PC-3 (cell line): Measurements from ENCODE around the gene RNH1. TPM values are rescaled to one million over a fixed set of nuclear protein-coding genes. Genes with fewer than 3 reads are reported as not detected.

Experiments
- ATAC-seq: fragments of 200-7000 bp; cut with Tn5 transposase; 2 replicates; pipeline ENCODE4 v1.9.1; 2020; ENCODE audit warnings: mild to moderate bottlenecking, moderate library complexity
- BruUV-seq: library from RNA; stranded (reverse); fragments of 400-500 nt; replicated peaks from 2 replicates; lab custom pipeline; 2021; lab: Mats Ljungman, UMichigan
- CTCF ChIA-PET: fragments of 300-600 bp; sonication (Branson Sonifier 250); formaldehyde crosslinking; loops from one replicate; lab custom pipeline; 2022; ENCODE audit warnings: antibody characterized with exemption; lab: Charles Lee
- POLR2A ChIA-PET: fragments of 300-600 bp; sonication (Branson Sonifier 250); formaldehyde crosslinking; loops from one replicate; lab custom pipeline; 2022; ENCODE audit warnings: antibody characterized with exemption; ENCODE audit not compliant: unreplicated experiment; lab: Charles Lee
- DNase-seq: peaks from one replicate; pipeline ENCODE4 v3.0.0-alpha.2; 2015
- H2AFZ ChIP-seq: fragments of 300-600 bp; sonication (generic); 2 replicates; pipeline ENCODE4 v1.6.0; 2016; ENCODE audit warnings: antibody characterized with exemption, low read length
- H3F3A ChIP-seq: fragments of 300-600 bp; sonication (generic); one replicate; pipeline ENCODE4 v1.6.0; 2017; ENCODE audit warnings: antibody characterized with exemption, low read length, control low read depth, mild to moderate bottlenecking; ENCODE audit not compliant: unreplicated experiment
- H3K27ac ChIP-seq: fragments of 300-600 bp; sonication (generic); 2 replicates; pipeline ENCODE4 v1.5.1; 2016; ENCODE audit warnings: mild to moderate bottlenecking, low read length
- H3K27me3 ChIP-seq: fragments of 300-600 bp; sonication (generic); 2 replicates; pipeline ENCODE4 v1.6.1; 2016; ENCODE audit warnings: low read length, mixed read lengths
- H3K36me3 ChIP-seq: fragments of 300-600 bp; sonication (generic); 2 replicates; pipeline ENCODE4 v1.6.1; 2016; ENCODE audit warnings: low read depth, mixed run types, low read length, mixed read lengths
- H3K4me1 ChIP-seq: fragments of 300-600 bp; sonication (generic); 2 replicates; pipeline ENCODE4 v1.5.1; 2016; ENCODE audit warnings: low read length; ENCODE audit not compliant: insufficient read depth
- H3K4me2 ChIP-seq: fragments of 300-600 bp; sonication (generic); 2 replicates; pipeline ENCODE4 v1.6.0; 2016; ENCODE audit warnings: low read length
- H3K4me3 ChIP-seq: fragments of 300-600 bp; sonication (generic); 2 replicates; pipeline ENCODE4 v1.5.1; 2016; ENCODE audit warnings: mild to moderate bottlenecking, low read length, mixed read lengths
- H3K79me2 ChIP-seq: fragments of 300-600 bp; sonication (generic); 2 replicates; pipeline ENCODE4 v1.6.1; 2017; ENCODE audit warnings: low read length, mixed read lengths
- H3K9ac ChIP-seq: fragments of 300-600 bp; sonication (generic); 2 replicates; pipeline ENCODE4 v1.6.0; 2016; ENCODE audit warnings: mild to moderate bottlenecking, low read length
- H3K9me2 ChIP-seq: fragments of 300-600 bp; sonication (generic); replicated peaks from 2 replicates; pipeline ENCODE4 v1.6.1; 2016; ENCODE audit warnings: mixed run types, low read length, mixed read lengths
- H3K9me3 ChIP-seq: fragments of 300-600 bp; sonication (generic); 2 replicates; pipeline ENCODE4 v1.6.1; 2016; ENCODE audit warnings: low read length, mixed read lengths
- H4K20me1 ChIP-seq: fragments of 300-600 bp; sonication (generic); 2 replicates; pipeline ENCODE4 v1.6.1; 2016; ENCODE audit warnings: low read length, mixed read lengths
- CTCF ChIP-seq: fragments of 300-600 bp; sonication (generic); conservative IDR thresholded peaks from 2 replicates; pipeline ENCODE4 v1.5.1; 2017; ENCODE audit warnings: antibody characterized with exemption, low read depth, mild to moderate bottlenecking, low read length
- EZH2 ChIP-seq: fragments of 300-600 bp; sonication (generic); IDR thresholded peaks from one replicate; pipeline ENCODE4 v1.6.1; 2017; ENCODE audit warnings: antibody characterized with exemption, mild to moderate bottlenecking, low read length; ENCODE audit not compliant: unreplicated experiment
- EZH2phosphoT487 ChIP-seq: fragments of 300-600 bp; sonication (generic); IDR thresholded peaks from 2 replicates; pipeline ENCODE4 v1.6.1; 2018; ENCODE audit warnings: mild to moderate bottlenecking, antibody characterized with exemption, low read length, borderline replicate concordance
- intact Hi-C: fragments of 100-400 bp; cut with micrococcal nuclease; formaldehyde crosslinking; loops from 2 replicates; pipeline ENCODE4 v1.9.0; 2023
- total RNA-seq: library from RNA; depleted of rRNA; stranded (reverse); fragments of >200 nt; gene quantifications from 2 replicates; pipeline ENCODE4 v1.2.3, GENCODE V29; 2014

RNH1 gene
- total RNA-seq, 1 experiment from 2014 or later: 258 TPM

- Histone ChIP-seq H3K9me2 (no peaks in the 10 kb centered on the region), H3K4me1 (peaks cover 17% of the 10 kb centered on the region), H3K79me2 (peaks cover 16% of the 10 kb centered on the region), H3K36me3 (no peaks in the 10 kb centered on the region), H3F3A (no peaks in the 10 kb centered on the region), H2AFZ (peak within 1 kb of the TSS; percentile 95), H3K27ac (peak within 1 kb of the TSS; percentile 63), H4K20me1 (peaks cover 4% of the 10 kb centered on the region; the same call in 1 of the 2 replicates), H3K4me3 (peak within 1 kb of the TSS; percentile 62), H3K9me3 (no peaks in the 10 kb centered on the region), H3K4me2 (peak within 1 kb of the TSS; percentile 89), H3K9ac (peak within 1 kb of the TSS; percentile 62), H3K27me3 (no peaks in the 10 kb centered on the region)
- ChIA-PET POLR2A (no interaction called here), CTCF (interaction anchor here (1.0 kb wide), 1 partner anchor 88 kb away, joined by 3 read pairs; no protein-coding TSS in a partner anchor)
- intact Hi-C loops: loop anchor here (2.0 kb wide), 2 partner anchors 30 to 40 kb away; partner anchors contain the start of genes PHRF1 and RNH1
- ATAC-seq (peak; percentile 52), DNase-seq (peak; percentile 86)
- BruUV-seq: no TSS peak
- no peak for TF ChIP-seq EZH2phosphoT487
- TF ChIP-seq EZH2: no peak
- TF ChIP-seq CTCF: no peak
Observed at GRCh38 chr11:536841-537621, 30.0 kb upstream of the RNH1 start, which contains the start of gene LRRC56. TSS of gene LRRC56 (plus strand) at chr11:537527. CDS start at chr11:540685, 3,158 bp downstream.

- TF ChIP-seq EZH2phosphoT487 (no peak), CTCF (no peak), EZH2 (no peak)
- H3K9ac ChIP-seq: peak within 1 kb of the TSS; percentile 80
- H3K9me2 ChIP-seq: no peaks in the 10 kb centered on the region
- TSS peak; percentile 24 for BruUV-seq
- H3K27ac ChIP-seq: peak within 1 kb of the TSS; percentile 63
- H3K79me2 ChIP-seq: peaks cover 16% of the 10 kb centered on the region
- H2AFZ ChIP-seq: peak within 1 kb of the TSS; percentile 95
- ChIA-PET CTCF (interaction anchor here (1.0 kb wide), 1 partner anchor 87 kb away, joined by 3 read pairs; no protein-coding TSS in a partner anchor), POLR2A (interaction anchor here (0.6 to 1.1 kb wide), 2 partner anchors 40 to 79 kb away, joined by 3 to 7 read pairs; partner anchors contain the start of gene PHRF1)
- ATAC-seq: peak; percentile 77
- peak within 1 kb of the TSS; percentile 89 for H3K4me3 ChIP-seq
- no peaks in the 10 kb centered on the region for H3F3A ChIP-seq
- peaks cover 4% of the 10 kb centered on the region; the same call in 1 of the 2 replicates for H4K20me1 ChIP-seq
- H3K9me3 ChIP-seq: no peaks in the 10 kb centered on the region
- H3K4me1 ChIP-seq: peaks cover 17% of the 10 kb centered on the region
- H3K27me3 ChIP-seq: no peaks in the 10 kb centered on the region
- H3K36me3 ChIP-seq: no peaks in the 10 kb centered on the region
- intact Hi-C loops: loop anchor here (2.0 kb wide), 2 partner anchors 29 to 41 kb away; partner anchors contain the start of genes PHRF1 and RNH1
- DNase-seq: peak; percentile 94
- H3K4me2 ChIP-seq: peak within 1 kb of the TSS; percentile 92
Observed at GRCh38 chr11:535519-536454, 28.7 kb upstream of the RNH1 start, which contains the start of gene HRAS. TSS of gene HRAS (minus strand) at chr11:535576.
